Measurements from ENCODE around the gene ATP8A1. TPM values are rescaled to one million over a fixed set of nuclear protein-coding genes. Genes with fewer than 3 reads are reported as not detected.

ATP8A1 gene
- total RNA-seq, 4 donors from 2014 or later = 6.2 to 10.8 (median 7.1) TPM

- Histone ChIP-seq H3K4me1 (peaks cover 0 to 4% (median 1%) of the 10 kb centered on the region in 4 donors), H3K27me3 (no peaks in the 10 kb centered on the region), H3K27ac (replicated peaks in 1 of 4) (no peak overlapping the region), H3K36me3 (peaks cover 0 to 6% (median 0%) of the 10 kb centered on the region in 4 donors), H3K9me3 (no peaks in the 10 kb centered on the region), H3K4me3 (no peak overlapping the region)
- intact Hi-C loops (cut with DNase I) = no loop called here
- DNase-seq (ENCODE audit: extremely low spot score) = no peak
- TF ChIP-seq CTCF (IDR thresholded peaks at IDR 0.05) = no peak
- TF ChIP-seq EP300 (IDR thresholded peaks at IDR 0.05) = no peak
- no peak for TF ChIP-seq POLR2A (IDR thresholded peaks at IDR 0.05; ENCODE audit: low read depth)
- no peak for TF ChIP-seq POLR2AphosphoS5 (IDR thresholded peaks at IDR 0.05)
- 49% methylated on average over 1 of the region's 1 CpG for WGBS
Observed at GRCh38 chr4:42480717-42481116, 176.2 kb downstream of the ATP8A1 start.

DNA sequence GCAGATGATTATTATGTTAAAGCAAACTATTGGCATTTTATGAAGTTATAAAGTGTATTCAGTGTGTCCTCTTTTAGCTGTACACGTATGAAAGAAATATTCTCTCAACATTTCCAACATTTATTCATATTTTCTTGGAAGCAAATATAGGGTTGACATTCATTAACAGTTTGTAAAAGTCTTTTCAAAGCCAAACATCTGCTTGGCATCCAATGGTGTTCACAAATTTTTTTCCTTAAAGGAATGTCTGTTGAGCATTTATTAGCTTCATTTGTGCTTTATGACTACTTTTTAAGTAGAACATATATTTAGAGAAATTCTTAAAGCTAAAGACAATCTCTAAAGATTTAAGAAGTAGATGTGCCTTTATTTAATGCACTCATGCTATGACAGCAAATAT is 176.6 kb downstream of the ATP8A1 start:
- Histone ChIP-seq H3K4me3 (no peak overlapping the region), H3K36me3 (peaks cover 0 to 6% (median 0%) of the 10 kb centered on the region in 4 donors), H3K27me3 (no peaks in the 10 kb centered on the region), H3K27ac (replicated peaks in 1 of 4) (no peak overlapping the region), H3K4me1 (peaks cover 0 to 4% (median 1%) of the 10 kb centered on the region in 4 donors), H3K9me3 (no peaks in the 10 kb centered on the region)
- intact Hi-C loops (cut with DNase I) = no loop called here
- 70% methylated on average over 1 of the region's 1 CpG for WGBS
- TF ChIP-seq POLR2AphosphoS5 (IDR thresholded peaks at IDR 0.05) (no peak), EP300 (IDR thresholded peaks at IDR 0.05) (no peak), CTCF (IDR thresholded peaks at IDR 0.05) (no peak), POLR2A (IDR thresholded peaks at IDR 0.05; ENCODE audit: low read depth) (no peak)
- no peak for DNase-seq (ENCODE audit: extremely low spot score)

GRCh38 chr4:42478946-42479345 is 178.0 kb downstream of the ATP8A1 start:
- H3K27ac ChIP-seq (replicated peaks in 1 of 4) = no peak overlapping the region
- no peaks in the 10 kb centered on the region for H3K9me3 ChIP-seq
- DNase-seq (ENCODE audit: extremely low spot score) = no peak
- no peaks in the 10 kb centered on the region for H3K27me3 ChIP-seq
- H3K4me1 ChIP-seq = peaks cover 0 to 4% (median 1%) of the 10 kb centered on the region in 4 donors
- intact Hi-C loops (cut with DNase I) = no loop called here
- H3K4me3 ChIP-seq = no peak overlapping the region
- peaks cover 0 to 6% (median 0%) of the 10 kb centered on the region in 4 donors for H3K36me3 ChIP-seq
- no peak for TF ChIP-seq POLR2AphosphoS5 (IDR thresholded peaks at IDR 0.05)
- TF ChIP-seq CTCF (IDR thresholded peaks at IDR 0.05) = no peak
- no peak for TF ChIP-seq POLR2A (IDR thresholded peaks at IDR 0.05; ENCODE audit: low read depth)
- no peak for TF ChIP-seq EP300 (IDR thresholded peaks at IDR 0.05)

GRCh38 chr4:42478509-42478908 is 178.4 kb downstream of the ATP8A1 start:
- 92% methylated on average over 2 of the region's 2 CpGs for WGBS
- Histone ChIP-seq H3K4me1 (peaks cover 0 to 4% (median 1%) of the 10 kb centered on the region in 4 donors), H3K4me3 (no peak overlapping the region), H3K27me3 (no peaks in the 10 kb centered on the region), H3K36me3 (peaks cover 0 to 6% (median 0%) of the 10 kb centered on the region in 4 donors), H3K9me3 (no peaks in the 10 kb centered on the region), H3K27ac (replicated peaks in 1 of 4) (no peak overlapping the region)
- intact Hi-C loops (cut with DNase I) = no loop called here
- TF ChIP-seq POLR2AphosphoS5 (IDR thresholded peaks at IDR 0.05) (no peak), CTCF (IDR thresholded peaks at IDR 0.05) (no peak), POLR2A (IDR thresholded peaks at IDR 0.05; ENCODE audit: low read depth) (no peak)
- DNase-seq (ENCODE audit: extremely low spot score) = no peak

DNA sequence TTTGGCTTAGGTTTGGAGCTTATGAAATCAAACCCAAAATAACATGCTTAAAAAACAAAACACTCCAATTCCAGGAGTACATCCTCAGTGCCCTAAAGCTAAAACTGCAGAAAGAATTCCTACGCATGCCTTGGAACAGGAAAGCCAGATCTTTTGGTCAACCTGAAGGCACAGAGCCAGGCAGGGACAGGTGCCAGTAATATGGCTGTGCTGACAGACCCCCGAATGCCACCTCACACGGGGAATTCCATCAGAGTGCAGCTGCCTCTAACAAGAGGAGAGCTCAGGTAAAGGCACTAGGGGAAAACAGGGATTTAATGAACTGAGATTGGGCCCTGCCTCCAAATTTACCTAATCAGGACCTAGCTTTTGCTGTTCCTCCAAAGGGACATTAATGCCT is 182.5 kb downstream of the ATP8A1 start:
- no peak for TF ChIP-seq POLR2AphosphoS5 (IDR thresholded peaks at IDR 0.05)
- TF ChIP-seq EP300 (IDR thresholded peaks at IDR 0.05) = no peak
- DNase-seq (ENCODE audit: extremely low spot score) = no peak
- H3K9me3 ChIP-seq = no peaks in the 10 kb centered on the region
- no peaks in the 10 kb centered on the region for H3K4me1 ChIP-seq
- no peaks in the 10 kb centered on the region for H3K27me3 ChIP-seq
- intact Hi-C loops (cut with DNase I) = no loop called here
- 64% methylated on average over 3 of the region's 3 CpGs for WGBS
- no peaks in the 10 kb centered on the region for H3K36me3 ChIP-seq
- no peak overlapping the region for H3K27ac ChIP-seq (replicated peaks in 1 of 4)
- no peak overlapping the region for H3K4me3 ChIP-seq

All from esophagus muscularis mucosa (tissue), 4 donors.